ENCODE data around the gene CEP192.

The CEP192 gene

GRCh38 chr18:13028869-13029268, 37.7 kb downstream of the CEP192 start:
- no peak for DNase-seq (ENCODE audit: low read depth, low spot score)
- H3K36me3 ChIP-seq (ENCODE audit: insufficient read depth, insufficient read length, low read length): peaks cover 44% of the 10 kb centered on the region
- no peak overlapping the region for H3K4me3 ChIP-seq (ENCODE audit: insufficient read length, low read depth)
- no peaks in the 10 kb centered on the region for H3K4me1 ChIP-seq (ENCODE audit: insufficient read depth, insufficient read length)
- H3K27me3 ChIP-seq (ENCODE audit: insufficient read depth, insufficient read length): no peaks in the 10 kb centered on the region
- no peaks in the 10 kb centered on the region for H3K9me3 ChIP-seq (ENCODE audit: insufficient read depth, low read length)
- TF ChIP-seq SUZ12 (IDR thresholded peaks at IDR 0.05; ENCODE audit: extremely low read depth, insufficient read depth, insufficient read length) (no peak), YY1 (IDR thresholded peaks at IDR 0.05; ENCODE audit: insufficient read depth, insufficient read length) (no peak), ZNF274 (IDR thresholded peaks at IDR 0.05; ENCODE audit: low read depth, low read length) (no peak)
- H3K9ac ChIP-seq (ENCODE audit: insufficient read length, low read depth): no peak overlapping the region

GRCh38 chr18:13032173-13032572, 41.0 kb downstream of the CEP192 start:
- peaks cover 47% of the 10 kb centered on the region for H3K36me3 ChIP-seq (ENCODE audit: insufficient read depth, insufficient read length, low read length)
- no peak overlapping the region for H3K9ac ChIP-seq (ENCODE audit: insufficient read length, low read depth)
- H3K9me3 ChIP-seq (ENCODE audit: insufficient read depth, low read length): no peaks in the 10 kb centered on the region
- TF ChIP-seq SUZ12 (IDR thresholded peaks at IDR 0.05; ENCODE audit: extremely low read depth, insufficient read depth, insufficient read length) (no peak), ZNF274 (IDR thresholded peaks at IDR 0.05; ENCODE audit: low read depth, low read length) (no peak), YY1 (IDR thresholded peaks at IDR 0.05; ENCODE audit: insufficient read depth, insufficient read length) (no peak)
- no peaks in the 10 kb centered on the region for H3K4me1 ChIP-seq (ENCODE audit: insufficient read depth, insufficient read length)
- H3K4me3 ChIP-seq (ENCODE audit: insufficient read length, low read depth): no peak overlapping the region
- H3K27me3 ChIP-seq (ENCODE audit: insufficient read depth, insufficient read length): no peaks in the 10 kb centered on the region
- DNase-seq (ENCODE audit: low read depth, low spot score): no peak

GRCh38 chr18:13035249-13035914, 44.2 kb downstream of the CEP192 start:
- Histone ChIP-seq H3K4me1 (ENCODE audit: insufficient read depth, insufficient read length) (no peaks in the 10 kb centered on the region), H3K9ac (ENCODE audit: insufficient read length, low read depth) (no peak overlapping the region), H3K9me3 (ENCODE audit: insufficient read depth, low read length) (no peaks in the 10 kb centered on the region), H3K27me3 (ENCODE audit: insufficient read depth, insufficient read length) (no peaks in the 10 kb centered on the region), H3K4me3 (ENCODE audit: insufficient read length, low read depth) (no peak overlapping the region), H3K36me3 (ENCODE audit: insufficient read depth, insufficient read length, low read length) (peaks cover 42% of the 10 kb centered on the region)
- DNase-seq (ENCODE audit: low read depth, low spot score): no peak
- TF ChIP-seq YY1 (IDR thresholded peaks at IDR 0.05; ENCODE audit: insufficient read depth, insufficient read length) (no peak), SUZ12 (IDR thresholded peaks at IDR 0.05; ENCODE audit: extremely low read depth, insufficient read depth, insufficient read length) (no peak), ZNF274 (IDR thresholded peaks at IDR 0.05; ENCODE audit: low read depth, low read length) (no peak)

- DNase-seq (ENCODE audit: low read depth, low spot score): no peak
- Histone ChIP-seq H3K4me3 (ENCODE audit: insufficient read length, low read depth) (no peak overlapping the region), H3K4me1 (ENCODE audit: insufficient read depth, insufficient read length) (no peaks in the 10 kb centered on the region), H3K27me3 (ENCODE audit: insufficient read depth, insufficient read length) (no peaks in the 10 kb centered on the region), H3K9ac (ENCODE audit: insufficient read length, low read depth) (no peak overlapping the region), H3K9me3 (ENCODE audit: insufficient read depth, low read length) (no peaks in the 10 kb centered on the region), H3K36me3 (ENCODE audit: insufficient read depth, insufficient read length, low read length) (peaks cover 35% of the 10 kb centered on the region)
- TF ChIP-seq ZNF274 (IDR thresholded peaks at IDR 0.05; ENCODE audit: low read depth, low read length) (no peak), SUZ12 (IDR thresholded peaks at IDR 0.05; ENCODE audit: extremely low read depth, insufficient read depth, insufficient read length) (no peak), YY1 (IDR thresholded peaks at IDR 0.05; ENCODE audit: insufficient read depth, insufficient read length) (no peak)
Observed at GRCh38 chr18:13036622-13037320, 45.6 kb downstream of the CEP192 start.

- H3K4me1 ChIP-seq (ENCODE audit: insufficient read depth, insufficient read length): no peaks in the 10 kb centered on the region
- peaks cover 36% of the 10 kb centered on the region for H3K36me3 ChIP-seq (ENCODE audit: insufficient read depth, insufficient read length, low read length)
- no peak for DNase-seq (ENCODE audit: low read depth, low spot score)
- no peaks in the 10 kb centered on the region for H3K27me3 ChIP-seq (ENCODE audit: insufficient read depth, insufficient read length)
- H3K4me3 ChIP-seq (ENCODE audit: insufficient read length, low read depth): no peak overlapping the region
- TF ChIP-seq YY1 (IDR thresholded peaks at IDR 0.05; ENCODE audit: insufficient read depth, insufficient read length) (no peak), SUZ12 (IDR thresholded peaks at IDR 0.05; ENCODE audit: extremely low read depth, insufficient read depth, insufficient read length) (no peak), ZNF274 (IDR thresholded peaks at IDR 0.05; ENCODE audit: low read depth, low read length) (no peak)
- no peak overlapping the region for H3K9ac ChIP-seq (ENCODE audit: insufficient read length, low read depth)
- no peaks in the 10 kb centered on the region for H3K9me3 ChIP-seq (ENCODE audit: insufficient read depth, low read length)
Observed at GRCh38 chr18:13039806-13040205, 48.6 kb downstream of the CEP192 start.

- TF ChIP-seq SUZ12 (IDR thresholded peaks at IDR 0.05; ENCODE audit: extremely low read depth, insufficient read depth, insufficient read length) (no peak), ZNF274 (IDR thresholded peaks at IDR 0.05; ENCODE audit: low read depth, low read length) (no peak), YY1 (IDR thresholded peaks at IDR 0.05; ENCODE audit: insufficient read depth, insufficient read length) (no peak)
- Histone ChIP-seq H3K27me3 (ENCODE audit: insufficient read depth, insufficient read length) (no peaks in the 10 kb centered on the region), H3K9ac (ENCODE audit: insufficient read length, low read depth) (no peak overlapping the region), H3K9me3 (ENCODE audit: insufficient read depth, low read length) (no peaks in the 10 kb centered on the region), H3K36me3 (ENCODE audit: insufficient read depth, insufficient read length, low read length) (peaks cover 38% of the 10 kb centered on the region), H3K4me1 (ENCODE audit: insufficient read depth, insufficient read length) (no peaks in the 10 kb centered on the region), H3K4me3 (ENCODE audit: insufficient read length, low read depth) (no peak overlapping the region)
- DNase-seq (ENCODE audit: low read depth, low spot score): no peak
Observed at GRCh38 chr18:13043066-13043465, 51.9 kb downstream of the CEP192 start.

GRCh38 chr18:13048061-13048595, 57.0 kb downstream of the CEP192 start:
- no peak for DNase-seq (ENCODE audit: low read depth, low spot score)
- H3K27me3 ChIP-seq (ENCODE audit: insufficient read depth, insufficient read length): no peaks in the 10 kb centered on the region
- no peaks in the 10 kb centered on the region for H3K4me1 ChIP-seq (ENCODE audit: insufficient read depth, insufficient read length)
- no peak overlapping the region for H3K4me3 ChIP-seq (ENCODE audit: insufficient read length, low read depth)
- peaks cover 53% of the 10 kb centered on the region for H3K36me3 ChIP-seq (ENCODE audit: insufficient read depth, insufficient read length, low read length)
- no peak overlapping the region for H3K9ac ChIP-seq (ENCODE audit: insufficient read length, low read depth)
- no peak for TF ChIP-seq YY1 (IDR thresholded peaks at IDR 0.05; ENCODE audit: insufficient read depth, insufficient read length)
- TF ChIP-seq ZNF274 (IDR thresholded peaks at IDR 0.05; ENCODE audit: low read depth, low read length): no peak
- TF ChIP-seq SUZ12 (IDR thresholded peaks at IDR 0.05; ENCODE audit: extremely low read depth, insufficient read depth, insufficient read length): no peak
- H3K9me3 ChIP-seq (ENCODE audit: insufficient read depth, low read length): no peaks in the 10 kb centered on the region

Data from NT2/D1 (cell line).